HPDE6-E6E7 (cell line): ENCODE results near the gene PLCXD1.
"Not testable (repeated sequence)": the region's sequence is repeated elsewhere in the genome, so short reads cannot be mapped to it uniquely, and the experiment has no call there.

ENCODE experiments used
- DNase-seq: peaks from one replicate; pipeline ENCODE4 v3.0.0; 2011; ENCODE audit warnings: missing footprints; ENCODE audit errors: extremely low spot score

PLCXD1 gene

GRCh38 chrX:264006-264405, 17.2 kb upstream of the PLCXD1 start:
- not testable (repeated sequence) for DNase-seq

GRCh38 chrX:264634-265455, 16.3 kb upstream of the PLCXD1 start:
- DNase-seq, result no peak

- DNase-seq, result no peak
These were observed 15.7 kb upstream of the PLCXD1 start for GRCh38 chrX:265502-265901.

GRCh38 chrX:267771-268261, 13.4 kb upstream of the PLCXD1 start:
- no peak for DNase-seq

- DNase-seq, result no peak
These were observed 10.3 kb upstream of the PLCXD1 start for GRCh38 chrX:270848-271367.

- no peak for DNase-seq
These were observed 6.2 kb upstream of the PLCXD1 start for GRCh38 chrX:274904-275475.

GRCh38 chrX:275476-275966, 5.7 kb upstream of the PLCXD1 start:
- DNase-seq, result no peak

GRCh38 chrX:275967-276580, 5.1 kb upstream of the PLCXD1 start:
- DNase-seq, result no peak

GRCh38 chrX:276581-277201, 4.5 kb upstream of the PLCXD1 start:
- DNase-seq, result peak; percentile 68

GRCh38 chrX:279757-280604, 1.2 kb upstream of the PLCXD1 start:
- DNase-seq, result not testable (repeated sequence)

GRCh38 chrX:280722-281121, 459 bp upstream of the PLCXD1 start:
- not testable (repeated sequence) for DNase-seq

GRCh38 chrX:282000-282681, 960 bp downstream of the PLCXD1 start:
- DNase-seq, result not testable (repeated sequence)

- peak; percentile 85 for DNase-seq
These were observed 2.1 kb downstream of the PLCXD1 start for GRCh38 chrX:283115-283845.

GRCh38 chrX:285076-285677, 4.0 kb downstream of the PLCXD1 start:
- no peak for DNase-seq

- DNase-seq, result peak; percentile 63
These were observed 6.5 kb downstream of the PLCXD1 start for GRCh38 chrX:287670-288069.

GRCh38 chrX:288561-288991, 7.4 kb downstream of the PLCXD1 start:
- no peak for DNase-seq

GRCh38 chrX:290476-291166, 9.4 kb downstream of the PLCXD1 start:
- no peak for DNase-seq

GRCh38 chrX:291411-291901, 10.3 kb downstream of the PLCXD1 start:
- DNase-seq, result no peak
